ENCODE measurements around the gene C16orf92.

- no peak for TF ChIP-seq CTCF (IDR thresholded peaks at IDR 0.05)
- TF ChIP-seq POLR2A (IDR thresholded peaks at IDR 0.05), result no peak
Measured at GRCh38 chr16:30007378-30007895, 15.6 kb upstream of the C16orf92 start.
